ENCODE results near the gene RACK1.
"Not testable (repeated sequence)": the region's sequence is repeated elsewhere in the genome, so short reads cannot be mapped to it uniquely, and the experiment has no call there.

Gene RACK1

DNA sequence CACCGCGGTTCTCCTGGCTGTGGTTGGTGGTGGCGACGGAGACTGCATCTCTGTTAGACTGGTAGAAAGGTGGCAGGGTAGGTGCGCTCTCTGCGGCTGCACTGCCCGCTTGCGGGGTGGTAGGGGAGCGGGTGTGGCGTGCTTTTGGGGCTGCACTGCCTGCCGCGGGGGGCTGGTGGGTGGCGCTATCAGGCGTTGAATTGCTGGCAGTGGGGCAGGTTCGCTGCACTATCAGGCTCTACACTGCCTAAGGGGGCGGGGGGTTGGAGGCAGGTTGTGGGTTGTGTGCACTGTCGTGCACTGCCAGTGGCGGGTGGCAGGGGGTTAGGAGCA is 38.2 kb upstream of the RACK1 start:
- in situ Hi-C loops (cut with HindIII; ENCODE audit: low pct_ligation_motif_present, low sequenced_read_pairs): no loop called here
- TF ChIP-seq CTCF (IDR thresholded peaks at IDR 0.05; ENCODE audit: low read depth, low read length, missing control alignments): no peak
- DNase-seq: no peak

GRCh38 chr5:181281077-181281983 is 37.6 kb upstream of the RACK1 start:
- TF ChIP-seq CTCF (IDR thresholded peaks at IDR 0.05; ENCODE audit: low read depth, low read length, missing control alignments): no peak
- in situ Hi-C loops (cut with HindIII; ENCODE audit: low pct_ligation_motif_present, low sequenced_read_pairs): no loop called here
- no peaks in the 10 kb centered on the region for H3K36me3 ChIP-seq (replicated peaks)
- H3K27me3 ChIP-seq (replicated peaks): no peaks in the 10 kb centered on the region
- no peak overlapping the region for H3K27ac ChIP-seq
- H3K4me3 ChIP-seq (ENCODE audit: low read depth, low read length): no peak overlapping the region
- DNase-seq: no peak

More for the DNA sequence above, 38.2 kb upstream of the RACK1 start:
- H3K27ac ChIP-seq: no peak overlapping the region
- H3K27me3 ChIP-seq (replicated peaks): no peaks in the 10 kb centered on the region
- no peak overlapping the region for H3K4me3 ChIP-seq (ENCODE audit: low read depth, low read length)
- H3K36me3 ChIP-seq (replicated peaks): no peaks in the 10 kb centered on the region

GRCh38 chr5:181280251-181280762 is 36.6 kb upstream of the RACK1 start:
- DNase-seq: no peak
- Histone ChIP-seq H3K36me3 (replicated peaks) (no peaks in the 10 kb centered on the region), H3K27ac (no peak overlapping the region), H3K27me3 (replicated peaks) (no peaks in the 10 kb centered on the region), H3K4me3 (ENCODE audit: low read depth, low read length) (no peak overlapping the region)
- TF ChIP-seq CTCF (IDR thresholded peaks at IDR 0.05; ENCODE audit: low read depth, low read length, missing control alignments): no peak
- in situ Hi-C loops (cut with HindIII; ENCODE audit: low pct_ligation_motif_present, low sequenced_read_pairs): no loop called here

DNA sequence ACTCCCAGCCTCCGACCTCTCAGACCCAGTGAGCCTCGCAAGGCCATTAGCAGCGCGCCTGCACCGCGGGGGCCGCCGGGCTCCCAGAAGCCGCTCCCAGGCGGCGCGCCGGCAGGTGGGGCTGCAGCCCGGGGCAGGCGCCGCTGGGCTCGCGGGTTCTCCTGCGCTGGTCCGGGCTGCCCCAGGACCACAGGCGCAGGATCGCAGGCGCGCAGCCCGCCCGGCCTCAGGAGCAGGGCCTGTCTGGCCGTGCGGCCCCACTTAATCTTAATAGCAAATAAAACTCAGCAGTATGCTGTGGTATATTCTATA is 29.7 kb upstream of the RACK1 start:
- DNase-seq; H3K27me3 ChIP-seq (replicated peaks); H3K36me3 ChIP-seq (replicated peaks); in situ Hi-C loops (cut with HindIII; ENCODE audit: low pct_ligation_motif_present, low sequenced_read_pairs); H3K27ac ChIP-seq; H3K4me3 ChIP-seq (ENCODE audit: low read depth, low read length): not testable (repeated sequence)

GRCh38 chr5:181271081-181271480 is 27.4 kb upstream of the RACK1 start:
- TF ChIP-seq CTCF (IDR thresholded peaks at IDR 0.05; ENCODE audit: low read depth, low read length, missing control alignments): no peak
- in situ Hi-C loops (cut with HindIII; ENCODE audit: low pct_ligation_motif_present, low sequenced_read_pairs): no loop called here
- Histone ChIP-seq H3K4me3 (ENCODE audit: low read depth, low read length) (no peak overlapping the region), H3K27ac (no peak overlapping the region), H3K27me3 (replicated peaks) (no peaks in the 10 kb centered on the region), H3K36me3 (replicated peaks) (no peaks in the 10 kb centered on the region)
- no peak for DNase-seq

- H3K4me3 ChIP-seq (ENCODE audit: low read depth, low read length); H3K36me3 ChIP-seq (replicated peaks); in situ Hi-C loops (cut with HindIII; ENCODE audit: low pct_ligation_motif_present, low sequenced_read_pairs); H3K27me3 ChIP-seq (replicated peaks); DNase-seq; H3K27ac ChIP-seq: not testable (repeated sequence)
These were observed 24.2 kb upstream of the RACK1 start for GRCh38 chr5:181267907-181268306.

DNA sequence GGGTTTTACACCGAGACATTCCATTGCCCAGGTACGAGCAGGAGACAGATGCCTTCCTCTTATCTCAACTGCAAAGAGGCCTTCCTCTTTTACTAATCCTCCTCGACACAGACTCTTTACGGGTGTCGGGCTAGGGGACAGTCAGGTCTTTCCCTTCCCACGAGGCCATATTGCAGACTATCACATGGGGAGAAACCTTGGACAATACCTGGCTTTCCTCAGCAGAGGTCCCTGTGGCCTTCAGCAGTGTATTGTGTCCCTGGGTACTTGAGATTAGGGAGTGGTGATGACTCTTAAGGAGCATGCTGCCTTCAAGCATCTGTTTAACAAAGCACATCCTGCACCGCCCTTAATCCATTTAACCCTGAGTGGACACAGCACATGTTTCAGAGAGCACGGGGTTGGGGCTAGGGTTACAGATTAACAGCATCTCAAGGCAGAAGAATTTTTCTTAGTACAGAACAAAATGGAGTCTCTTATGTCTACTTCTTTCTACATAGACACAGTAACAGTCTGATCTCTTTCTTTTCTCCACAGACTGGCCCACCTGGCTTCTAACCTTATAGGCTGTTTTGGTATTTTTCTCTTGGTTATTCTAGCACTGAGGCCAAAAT is 23.7 kb upstream of the RACK1 start:
- in situ Hi-C loops (cut with HindIII; ENCODE audit: low pct_ligation_motif_present, low sequenced_read_pairs); H3K4me3 ChIP-seq (ENCODE audit: low read depth, low read length); H3K27ac ChIP-seq; H3K27me3 ChIP-seq (replicated peaks); DNase-seq; H3K36me3 ChIP-seq (replicated peaks): not testable (repeated sequence)
